ENCODE measurements around the gene KRTAP5-10.

KRTAP5-10 gene

DNA sequence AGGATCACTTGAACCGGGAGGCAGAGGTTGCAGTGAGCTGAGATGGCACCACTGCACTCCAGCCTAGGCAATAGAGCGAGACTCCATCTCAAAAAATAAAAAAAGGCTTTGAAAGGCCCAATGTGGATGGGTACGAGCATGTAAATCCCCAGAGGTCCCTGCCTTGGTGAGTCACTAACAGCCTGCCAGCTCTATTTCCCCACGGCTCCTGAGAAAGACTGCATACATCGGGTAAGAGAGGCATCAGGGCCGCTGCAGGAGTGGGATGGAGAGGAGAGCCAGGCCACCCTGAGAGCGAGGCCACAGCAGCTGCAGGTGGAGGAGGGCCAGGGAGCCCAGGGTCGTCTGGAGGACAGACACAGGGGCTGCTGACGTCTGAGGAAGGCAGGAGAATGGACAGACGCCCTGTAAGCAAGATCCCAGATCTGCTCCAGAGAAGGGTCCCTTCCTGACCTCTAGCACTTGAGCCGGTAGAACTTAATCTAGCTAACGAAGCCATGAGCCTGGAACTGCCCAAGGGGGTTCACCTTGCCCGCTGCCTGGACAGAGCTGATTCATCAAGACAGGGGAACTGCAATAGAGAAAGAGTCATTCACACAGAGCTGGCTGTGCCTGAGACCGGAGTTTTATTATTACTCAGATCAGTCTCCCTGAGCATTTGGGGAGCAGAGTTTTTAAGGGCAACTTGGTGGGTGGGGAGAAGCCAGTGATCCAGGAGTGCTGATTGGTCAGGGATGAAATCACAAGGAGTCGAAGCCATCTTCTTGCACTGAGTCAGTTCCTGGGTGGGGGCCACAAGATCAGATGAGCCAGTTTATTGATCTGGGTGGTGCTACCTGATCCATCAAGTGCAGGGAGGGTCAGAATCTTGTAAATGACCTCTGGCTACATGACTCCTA is 22.2 kb upstream of the KRTAP5-10 start:
- Histone ChIP-seq H3K9me2 (replicated peaks; ENCODE audit: control insufficient read depth, low read length) (no peaks in the 10 kb centered on the region), H3K4me2 (ENCODE audit: low read length) (no peak overlapping the region), H3K9me3 (ENCODE audit: control insufficient read depth, insufficient read depth, low read length) (peaks cover 3% of the 10 kb centered on the region), H3K27me3 (ENCODE audit: control insufficient read depth, low read length) (peaks cover 19% of the 10 kb centered on the region), H4K20me1 (ENCODE audit: control insufficient read depth, insufficient read depth, low read depth, low read length) (no peaks in the 10 kb centered on the region), H3K27ac (ENCODE audit: low read depth, low read length) (no peak overlapping the region), H3K79me2 (ENCODE audit: control insufficient read depth, low read length) (no peaks in the 10 kb centered on the region), H3K4me1 (ENCODE audit: control insufficient read depth, low read length) (no peaks in the 10 kb centered on the region), H3K36me3 (ENCODE audit: control insufficient read depth, low read length) (no peaks in the 10 kb centered on the region), H3F3A (ENCODE audit: control insufficient read depth, insufficient read depth) (no peaks in the 10 kb centered on the region), H3K4me3 (ENCODE audit: low read length) (no peak overlapping the region)
- no peak for TF ChIP-seq EZH2phosphoT487 (IDR thresholded peaks at IDR 0.05; ENCODE audit: borderline replicate concordance, low read length)
- TF ChIP-seq, protein P1, sequence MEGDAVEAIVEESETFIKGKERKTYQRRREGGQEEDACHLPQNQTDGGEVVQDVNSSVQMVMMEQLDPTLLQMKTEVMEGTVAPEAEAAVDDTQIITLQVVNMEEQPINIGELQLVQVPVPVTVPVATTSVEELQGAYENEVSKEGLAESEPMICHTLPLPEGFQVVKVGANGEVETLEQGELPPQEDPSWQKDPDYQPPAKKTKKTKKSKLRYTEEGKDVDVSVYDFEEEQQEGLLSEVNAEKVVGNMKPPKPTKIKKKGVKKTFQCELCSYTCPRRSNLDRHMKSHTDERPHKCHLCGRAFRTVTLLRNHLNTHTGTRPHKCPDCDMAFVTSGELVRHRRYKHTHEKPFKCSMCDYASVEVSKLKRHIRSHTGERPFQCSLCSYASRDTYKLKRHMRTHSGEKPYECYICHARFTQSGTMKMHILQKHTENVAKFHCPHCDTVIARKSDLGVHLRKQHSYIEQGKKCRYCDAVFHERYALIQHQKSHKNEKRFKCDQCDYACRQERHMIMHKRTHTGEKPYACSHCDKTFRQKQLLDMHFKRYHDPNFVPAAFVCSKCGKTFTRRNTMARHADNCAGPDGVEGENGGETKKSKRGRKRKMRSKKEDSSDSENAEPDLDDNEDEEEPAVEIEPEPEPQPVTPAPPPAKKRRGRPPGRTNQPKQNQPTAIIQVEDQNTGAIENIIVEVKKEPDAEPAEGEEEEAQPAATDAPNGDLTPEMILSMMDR (IDR thresholded peaks at IDR 0.05; ENCODE audit: low read depth, low read length, poor library complexity, severe bottlenecking) = no peak

DNA sequence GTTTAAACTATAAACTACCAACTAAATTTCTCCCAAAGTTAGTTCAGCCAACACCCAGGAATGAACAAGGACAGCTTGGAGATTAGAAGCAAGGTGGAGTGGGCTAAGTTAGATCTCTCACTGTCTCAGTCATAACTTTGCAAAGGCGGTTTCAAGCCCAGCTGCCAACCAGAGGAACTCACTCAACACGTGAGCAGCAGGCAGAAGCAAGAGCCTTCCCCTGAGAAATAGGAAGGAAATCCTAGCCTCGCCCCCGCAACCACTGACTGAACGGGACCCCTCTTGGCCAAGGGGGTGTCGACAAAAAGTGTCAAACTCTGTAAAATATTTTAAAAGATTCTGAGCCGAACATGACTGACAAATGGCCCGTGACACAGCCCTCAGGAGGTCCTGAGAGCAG is 21.5 kb upstream of the KRTAP5-10 start:
- peaks cover 21% of the 10 kb centered on the region for H3K27me3 ChIP-seq (ENCODE audit: control insufficient read depth, low read length)

DNA sequence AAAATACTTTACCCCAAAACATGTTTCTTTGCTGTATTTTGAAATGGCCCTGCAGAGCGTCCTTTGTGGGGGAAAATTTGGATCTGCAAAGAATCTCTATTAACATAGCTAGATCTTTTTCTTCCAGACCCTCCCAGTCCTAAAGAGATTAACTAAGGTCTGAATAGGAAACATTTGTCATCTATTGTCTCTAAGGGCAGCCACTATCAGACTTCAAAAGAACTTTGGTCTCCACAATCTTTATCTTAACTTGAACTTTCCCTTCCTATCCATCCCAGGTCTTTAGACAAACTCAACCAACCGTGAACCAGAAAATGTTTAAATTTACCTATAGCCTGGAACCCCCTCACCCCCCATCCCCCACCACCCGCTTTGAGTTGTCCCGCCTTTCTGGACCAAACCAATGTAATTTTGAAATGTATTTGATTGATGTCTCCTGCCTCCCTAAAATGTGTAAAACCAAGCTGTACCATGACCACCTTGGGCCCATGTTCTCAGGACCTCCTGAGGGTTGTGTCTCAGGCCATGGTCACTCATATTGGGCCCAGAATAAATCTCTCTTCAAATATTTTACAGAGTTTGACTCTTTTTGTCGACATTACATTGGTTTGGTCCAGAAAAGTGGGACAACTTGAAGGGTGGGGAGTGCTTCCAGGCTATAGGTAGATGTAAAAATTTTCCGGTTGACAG is 20.7 kb upstream of the KRTAP5-10 start:
- Histone ChIP-seq H3K4me1 (ENCODE audit: control insufficient read depth, low read length) (no peaks in the 10 kb centered on the region), H3K27me3 (ENCODE audit: control insufficient read depth, low read length) (peaks cover 24% of the 10 kb centered on the region), H3K9me2 (replicated peaks; ENCODE audit: control insufficient read depth, low read length) (no peaks in the 10 kb centered on the region), H3K36me3 (ENCODE audit: control insufficient read depth, low read length) (no peaks in the 10 kb centered on the region), H3K4me2 (ENCODE audit: low read length) (no peak overlapping the region), H3K4me3 (ENCODE audit: low read length) (no peak overlapping the region), H3F3A (ENCODE audit: control insufficient read depth, insufficient read depth) (no peaks in the 10 kb centered on the region), H4K20me1 (ENCODE audit: control insufficient read depth, insufficient read depth, low read depth, low read length) (no peaks in the 10 kb centered on the region), H3K79me2 (ENCODE audit: control insufficient read depth, low read length) (no peaks in the 10 kb centered on the region), H3K27ac (ENCODE audit: low read depth, low read length) (no peak overlapping the region), H3K9me3 (ENCODE audit: control insufficient read depth, insufficient read depth, low read length) (peaks cover 3% of the 10 kb centered on the region)
- TF ChIP-seq, protein P1 (IDR thresholded peaks at IDR 0.05; ENCODE audit: low read depth, low read length, poor library complexity, severe bottlenecking) = no peak
- no peak for TF ChIP-seq EZH2phosphoT487 (IDR thresholded peaks at IDR 0.05; ENCODE audit: borderline replicate concordance, low read length)

More for the DNA sequence above, 21.5 kb upstream of the KRTAP5-10 start:
- Histone ChIP-seq H3K9me2 (replicated peaks; ENCODE audit: control insufficient read depth, low read length) (no peaks in the 10 kb centered on the region), H3K4me1 (ENCODE audit: control insufficient read depth, low read length) (no peaks in the 10 kb centered on the region), H3F3A (ENCODE audit: control insufficient read depth, insufficient read depth) (no peaks in the 10 kb centered on the region), H3K4me2 (ENCODE audit: low read length) (no peak overlapping the region), H3K79me2 (ENCODE audit: control insufficient read depth, low read length) (no peaks in the 10 kb centered on the region), H4K20me1 (ENCODE audit: control insufficient read depth, insufficient read depth, low read depth, low read length) (no peaks in the 10 kb centered on the region), H3K4me3 (ENCODE audit: low read length) (no peak overlapping the region), H3K27ac (ENCODE audit: low read depth, low read length) (no peak overlapping the region), H3K36me3 (ENCODE audit: control insufficient read depth, low read length) (no peaks in the 10 kb centered on the region), H3K9me3 (ENCODE audit: control insufficient read depth, insufficient read depth, low read length) (peaks cover 3% of the 10 kb centered on the region)
- no peak for TF ChIP-seq EZH2phosphoT487 (IDR thresholded peaks at IDR 0.05; ENCODE audit: borderline replicate concordance, low read length)
- TF ChIP-seq, protein P1 (IDR thresholded peaks at IDR 0.05; ENCODE audit: low read depth, low read length, poor library complexity, severe bottlenecking) = no peak

Measured in DOHH2 (cell line).